Activated CD4-positive, alpha-beta T cell treated with anti-CD3 and anti-CD28 coated beads, Interleukin-2, amount 10 ng/mL, durations not matched to agents 7 days and 5 days (primary cell): Measurements from ENCODE around the gene PLCG2. TPM values are rescaled to one million over a fixed set of nuclear protein-coding genes. Genes with fewer than 3 reads are reported as not detected.
A peak's percentile ranks its signal among the peaks of the same experiment; 100 is the strongest.

Source experiments
- CTCF ChIA-PET: fragments of 350-600 bp; sonication (Branson Sonifier 250); formaldehyde crosslinking; loops from one replicate; lab custom pipeline; 2021; ENCODE audit warnings: antibody characterized with exemption; lab: Charles Lee
- POLR2A ChIA-PET: fragments of 350-600 bp; sonication (Branson Sonifier 250); formaldehyde crosslinking; loops from one replicate; lab custom pipeline; 2021; ENCODE audit warnings: antibody characterized with exemption; lab: Charles Lee
- DNase-seq: peaks from one replicate; pipeline ENCODE4 v3.0.0-alpha.2; 2020
- H3K27ac Mint-ChIP-seq: one replicate; pipeline ENCODE4 v1.8.0; 2021; ENCODE audit warnings: mild to moderate bottlenecking, moderate library complexity, mixed read lengths
- H3K27me3 Mint-ChIP-seq: one replicate; pipeline ENCODE4 v1.8.0; 2021; ENCODE audit warnings: mixed read lengths
- H3K36me3 Mint-ChIP-seq: one replicate; pipeline ENCODE4 v1.8.0; 2021; ENCODE audit warnings: low read depth, mixed read lengths
- H3K4me1 Mint-ChIP-seq: one replicate; pipeline ENCODE4 v1.8.0; 2021; ENCODE audit warnings: mixed read lengths
- H3K4me3 Mint-ChIP-seq: one replicate; pipeline ENCODE4 v1.8.0; 2021; ENCODE audit warnings: mild to moderate bottlenecking, moderate library complexity, mixed read lengths
- H3K9me3 Mint-ChIP-seq: one replicate; pipeline ENCODE4 v1.8.0; 2021; ENCODE audit warnings: mixed read lengths
- total RNA-seq, 2 experiments: library from RNA; stranded (reverse); gene quantifications; one replicate each; pipeline ENCODE4 v1.2.3, GENCODE V29; 2021

The PLCG2 gene
- total RNA-seq, 2 experiments from 2014 or later = 2.6 to 3.1 TPM

GRCh38 chr16:81883235-81883634 lies 104.1 kb downstream of the PLCG2 start:
- no peak overlapping the region for H3K27ac Mint-ChIP-seq
- H3K9me3 Mint-ChIP-seq = no peaks in the 10 kb centered on the region
- H3K4me1 Mint-ChIP-seq = no peaks in the 10 kb centered on the region
- CTCF ChIA-PET = no interaction called here
- no peak overlapping the region for H3K4me3 Mint-ChIP-seq
- no peaks in the 10 kb centered on the region for H3K27me3 Mint-ChIP-seq
- no peak for DNase-seq
- no peaks in the 10 kb centered on the region for H3K36me3 Mint-ChIP-seq
- POLR2A ChIA-PET = no interaction called here

DNA sequence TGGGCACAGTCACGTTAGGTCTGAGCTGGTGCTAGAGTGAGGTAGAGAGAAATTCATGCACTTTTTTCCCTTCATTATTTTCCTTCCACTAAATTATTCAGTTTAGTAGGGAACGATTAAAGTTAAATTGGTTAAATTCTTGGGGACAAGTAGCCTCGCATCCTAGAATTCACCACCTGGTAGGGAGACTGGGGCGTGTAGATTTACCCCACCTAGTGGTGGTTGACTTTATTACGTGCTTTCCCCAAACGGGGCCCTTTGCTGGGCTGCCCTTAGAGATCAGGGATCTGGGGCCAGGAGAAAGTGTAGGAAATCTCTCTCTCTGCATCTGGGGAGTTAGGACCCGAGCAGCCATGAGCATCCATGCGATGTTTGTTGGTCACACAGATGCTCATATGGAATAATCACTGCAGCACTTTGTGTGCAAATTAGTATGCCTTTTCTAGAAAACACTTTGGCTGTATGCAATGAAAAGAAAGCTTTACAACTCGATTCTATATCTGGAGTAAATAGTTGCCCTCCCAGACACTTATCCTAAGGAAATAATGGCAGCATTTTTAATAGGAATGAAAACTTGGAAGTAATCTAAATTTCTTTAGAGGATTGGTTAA lies 107.0 kb downstream of the PLCG2 start:
- peak; percentile 23 for DNase-seq
- H3K27me3 Mint-ChIP-seq = no peaks in the 10 kb centered on the region
- no peaks in the 10 kb centered on the region for H3K4me1 Mint-ChIP-seq
- ChIA-PET CTCF (interaction anchor here (0.6 to 1.8 kb wide), 3 partner anchors 12 to 313 kb away, joined by 3 to 4 read pairs (median 3); no protein-coding TSS in a partner anchor), POLR2A (no interaction called here)
- no peak overlapping the region for H3K27ac Mint-ChIP-seq
- H3K4me3 Mint-ChIP-seq = no peak overlapping the region
- no peaks in the 10 kb centered on the region for H3K36me3 Mint-ChIP-seq
- no peaks in the 10 kb centered on the region for H3K9me3 Mint-ChIP-seq

DNA sequence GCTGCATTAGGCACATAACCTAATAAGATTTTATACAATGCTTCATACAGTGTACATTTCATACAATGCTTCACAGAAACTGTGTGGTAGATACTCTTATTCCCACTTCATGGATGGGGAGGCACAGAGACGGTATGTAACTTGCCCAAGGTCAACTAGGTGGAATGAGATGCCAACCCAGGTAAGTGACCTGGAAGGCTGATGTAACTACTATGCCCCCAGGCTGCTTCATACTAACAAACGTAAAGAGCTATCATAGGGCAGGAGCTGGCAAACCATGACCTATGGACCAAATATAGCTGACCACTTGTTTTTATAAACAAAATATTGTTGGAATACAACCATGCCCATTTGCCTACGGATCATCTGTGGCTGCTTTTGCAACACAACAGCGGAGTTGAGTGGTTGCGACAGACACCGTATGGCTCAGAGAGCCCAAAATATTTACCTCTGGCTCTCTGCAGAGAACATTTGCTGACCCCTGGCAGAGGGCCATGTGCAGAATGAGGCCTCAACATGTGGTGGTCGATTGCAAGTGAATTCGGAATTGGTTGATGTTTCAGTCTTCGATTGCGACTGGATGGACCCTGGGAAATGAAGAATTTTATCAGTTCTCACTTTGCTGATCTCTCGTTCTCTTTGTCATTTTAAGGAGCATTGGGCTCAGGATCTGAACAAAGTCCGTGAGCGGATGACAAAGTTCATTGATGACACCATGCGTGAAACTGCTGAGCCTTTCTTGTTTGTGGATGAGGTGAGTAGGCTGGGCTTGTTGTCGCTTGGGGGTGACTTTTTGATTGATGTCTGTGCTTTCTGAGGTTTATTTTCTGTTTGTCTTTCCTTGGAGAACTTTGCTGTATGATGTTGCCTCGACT lies 109.7 kb downstream of the PLCG2 start:
- Mint-ChIP-seq H3K4me1 (no peaks in the 10 kb centered on the region), H3K27me3 (no peaks in the 10 kb centered on the region), H3K9me3 (no peaks in the 10 kb centered on the region), H3K36me3 (no peaks in the 10 kb centered on the region), H3K27ac (no peak overlapping the region), H3K4me3 (no peak overlapping the region)
- ChIA-PET CTCF (interaction anchor here (1.0 to 1.1 kb wide), 2 partner anchors 9 to 16 kb away, joined by 3 read pairs; no protein-coding TSS in a partner anchor), POLR2A (no interaction called here)
- no peak for DNase-seq

GRCh38 chr16:81891736-81892364 lies 112.8 kb downstream of the PLCG2 start:
- Mint-ChIP-seq H3K9me3 (no peaks in the 10 kb centered on the region), H3K27me3 (no peaks in the 10 kb centered on the region), H3K36me3 (no peaks in the 10 kb centered on the region), H3K27ac (no peak overlapping the region), H3K4me3 (no peak overlapping the region), H3K4me1 (no peaks in the 10 kb centered on the region)
- CTCF ChIA-PET = interaction anchor here (0.6 to 1.5 kb wide), 2 partner anchors 12 to 73 kb away, joined by 4 read pairs; no protein-coding TSS in a partner anchor
- DNase-seq = no peak
- POLR2A ChIA-PET = no interaction called here

DNA sequence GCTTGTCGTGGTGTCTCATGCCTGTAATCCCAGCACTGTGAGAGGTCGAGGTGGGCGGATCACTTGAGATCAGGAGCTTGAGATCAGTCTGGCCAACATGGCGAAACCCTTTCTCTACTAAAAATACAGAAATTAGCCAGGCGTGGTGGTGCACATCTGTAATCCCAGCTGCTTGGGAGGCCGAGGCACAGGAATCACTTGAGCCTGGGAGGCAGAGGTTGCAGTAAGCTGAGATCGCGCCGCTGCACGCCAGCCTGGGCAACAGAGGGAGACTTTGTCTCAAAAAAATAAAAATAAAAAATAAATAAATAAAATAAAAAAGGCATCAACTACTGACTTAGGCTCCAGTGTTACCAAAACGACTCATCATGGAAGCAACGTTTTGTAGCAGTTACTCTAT lies 115.5 kb downstream of the PLCG2 start:
- H3K27me3 Mint-ChIP-seq = no peaks in the 10 kb centered on the region
- H3K4me3 Mint-ChIP-seq = no peak overlapping the region
- no peaks in the 10 kb centered on the region for H3K9me3 Mint-ChIP-seq
- H3K27ac Mint-ChIP-seq = no peak overlapping the region
- CTCF ChIA-PET = no interaction called here
- POLR2A ChIA-PET = no interaction called here
- no peaks in the 10 kb centered on the region for H3K4me1 Mint-ChIP-seq
- DNase-seq = no peak
- H3K36me3 Mint-ChIP-seq = no peaks in the 10 kb centered on the region

DNA sequence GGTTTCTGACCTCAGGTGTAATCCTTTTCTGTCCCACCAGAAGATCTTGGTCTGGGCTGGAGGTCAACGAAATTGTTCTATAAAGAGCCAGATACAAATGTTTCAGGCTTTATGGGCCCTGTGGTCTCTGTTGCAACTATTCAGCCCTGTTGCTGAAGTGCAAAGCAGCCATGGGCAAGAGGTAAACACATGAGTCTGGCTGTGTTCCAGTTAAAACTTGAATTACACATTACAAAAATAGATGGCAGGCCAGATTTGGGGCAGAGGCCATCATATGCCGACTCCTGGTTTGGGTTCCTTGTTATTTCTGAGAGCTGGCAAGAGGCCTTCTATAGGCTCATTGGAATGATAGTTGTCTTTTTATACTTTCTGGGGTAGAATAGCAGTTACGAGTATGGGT lies 117.8 kb downstream of the PLCG2 start:
- Mint-ChIP-seq H3K4me3 (no peak overlapping the region), H3K4me1 (no peaks in the 10 kb centered on the region), H3K36me3 (no peaks in the 10 kb centered on the region), H3K9me3 (no peaks in the 10 kb centered on the region), H3K27me3 (no peaks in the 10 kb centered on the region), H3K27ac (no peak overlapping the region)
- DNase-seq = no peak
- CTCF ChIA-PET = no interaction called here
- POLR2A ChIA-PET = no interaction called here

- no peaks in the 10 kb centered on the region for H3K4me1 Mint-ChIP-seq
- H3K36me3 Mint-ChIP-seq = no peaks in the 10 kb centered on the region
- H3K27me3 Mint-ChIP-seq = no peaks in the 10 kb centered on the region
- DNase-seq = no peak
- ChIA-PET POLR2A (no interaction called here), CTCF (no interaction called here)
- peaks cover 5% of the 10 kb centered on the region for H3K9me3 Mint-ChIP-seq
- H3K27ac Mint-ChIP-seq = no peak overlapping the region
- no peak overlapping the region for H3K4me3 Mint-ChIP-seq
These were observed 120.5 kb downstream of the PLCG2 start for GRCh38 chr16:81899601-81900000.

DNA sequence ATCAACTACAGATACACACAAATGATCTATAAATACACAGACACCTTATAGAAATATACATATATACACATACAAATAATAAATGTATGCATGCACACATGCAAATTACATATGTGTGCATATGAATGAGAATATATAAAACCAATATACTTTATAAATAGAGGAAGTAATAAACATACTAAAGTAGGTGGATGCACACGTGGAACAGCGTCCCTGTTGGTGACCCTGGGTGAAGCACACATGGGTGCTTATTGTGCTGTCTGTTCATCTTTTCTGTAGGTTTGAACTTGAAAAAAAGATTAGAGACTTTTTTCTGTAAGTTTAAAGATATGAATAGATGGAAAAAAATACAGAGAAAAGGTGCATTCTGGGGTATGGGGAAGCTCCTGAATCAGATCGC lies 120.9 kb downstream of the PLCG2 start:
- no peaks in the 10 kb centered on the region for H3K4me1 Mint-ChIP-seq
- CTCF ChIA-PET = no interaction called here
- peaks cover 6% of the 10 kb centered on the region for H3K9me3 Mint-ChIP-seq
- no peaks in the 10 kb centered on the region for H3K27me3 Mint-ChIP-seq
- no peaks in the 10 kb centered on the region for H3K36me3 Mint-ChIP-seq
- H3K27ac Mint-ChIP-seq = no peak overlapping the region
- H3K4me3 Mint-ChIP-seq = no peak overlapping the region
- DNase-seq = no peak
- POLR2A ChIA-PET = no interaction called here

GRCh38 chr16:81900456-81900855 lies 121.4 kb downstream of the PLCG2 start:
- Mint-ChIP-seq H3K27me3 (no peaks in the 10 kb centered on the region), H3K9me3 (peaks cover 6% of the 10 kb centered on the region), H3K27ac (no peak overlapping the region), H3K36me3 (no peaks in the 10 kb centered on the region), H3K4me1 (no peaks in the 10 kb centered on the region), H3K4me3 (no peak overlapping the region)
- ChIA-PET POLR2A (no interaction called here), CTCF (interaction anchor here (0.5 kb wide), 1 partner anchor 390 kb away, joined by 3 read pairs; no protein-coding TSS in a partner anchor)
- DNase-seq = no peak

DNA sequence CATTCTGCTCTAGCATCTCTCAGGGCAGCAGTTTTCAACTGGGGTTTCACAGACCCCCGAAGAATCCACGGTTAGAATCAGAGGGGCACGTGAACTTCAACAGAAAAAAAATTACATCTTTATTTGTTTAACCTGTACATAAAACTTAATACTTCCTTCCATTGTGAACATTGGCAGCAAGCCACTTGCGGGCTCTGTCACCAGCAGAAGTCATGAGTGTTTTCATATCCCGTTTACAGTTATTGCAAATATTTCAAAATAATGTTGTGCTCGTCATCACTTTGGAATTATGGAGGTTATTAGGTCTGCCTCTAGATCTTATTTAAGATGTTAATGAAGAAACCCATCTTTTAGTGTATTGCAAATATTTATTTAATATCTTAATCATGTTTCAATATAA lies 122.4 kb downstream of the PLCG2 start:
- POLR2A ChIA-PET = interaction anchor here (1.3 kb wide), 1 partner anchor 8 kb away, joined by 3 read pairs; no protein-coding TSS in a partner anchor

GRCh38 chr16:81902025-81902424 lies 122.9 kb downstream of the PLCG2 start:
- Mint-ChIP-seq H3K4me3 (no peak overlapping the region), H3K4me1 (no peaks in the 10 kb centered on the region), H3K9me3 (peaks cover 6% of the 10 kb centered on the region), H3K36me3 (no peaks in the 10 kb centered on the region), H3K27ac (no peak overlapping the region), H3K27me3 (no peaks in the 10 kb centered on the region)
- ChIA-PET POLR2A (interaction anchor here (1.3 kb wide), 1 partner anchor 9 kb away, joined by 3 read pairs; no protein-coding TSS in a partner anchor), CTCF (no interaction called here)
- DNase-seq = no peak

More for the DNA sequence above, 122.4 kb downstream of the PLCG2 start:
- CTCF ChIA-PET = no interaction called here
- no peak for DNase-seq
- H3K36me3 Mint-ChIP-seq = no peaks in the 10 kb centered on the region
- H3K27me3 Mint-ChIP-seq = no peaks in the 10 kb centered on the region
- H3K4me3 Mint-ChIP-seq = no peak overlapping the region
- no peaks in the 10 kb centered on the region for H3K4me1 Mint-ChIP-seq
- no peak overlapping the region for H3K27ac Mint-ChIP-seq
- H3K9me3 Mint-ChIP-seq = peaks cover 6% of the 10 kb centered on the region

DNA sequence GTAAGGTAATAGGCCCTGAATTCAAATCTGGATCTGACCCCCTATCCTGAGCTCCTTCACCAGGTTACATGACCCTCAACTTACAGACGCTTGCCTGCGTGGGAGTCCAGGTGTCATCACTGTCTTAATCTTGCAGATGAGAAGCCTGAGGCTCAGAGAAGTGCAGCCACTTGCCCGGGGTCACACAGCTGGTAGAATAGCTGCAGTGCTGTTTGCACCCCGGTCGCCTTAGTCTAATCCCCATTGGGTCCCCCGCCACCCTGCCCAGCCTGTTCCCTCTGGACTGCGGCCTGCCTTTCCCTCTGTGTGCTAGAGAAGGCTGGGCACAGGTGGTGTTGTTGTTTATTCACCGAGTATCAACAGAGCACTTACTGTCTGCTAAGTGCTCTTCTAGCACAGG lies 125.2 kb downstream of the PLCG2 start:
- ChIA-PET CTCF (interaction anchor here (0.5 to 1.3 kb wide), 2 partner anchors 13 to 31 kb away, joined by 3 to 4 read pairs; no protein-coding TSS in a partner anchor), POLR2A (no interaction called here)
- no peaks in the 10 kb centered on the region for H3K27me3 Mint-ChIP-seq
- no peaks in the 10 kb centered on the region for H3K4me1 Mint-ChIP-seq
- H3K27ac Mint-ChIP-seq = no peak overlapping the region
- H3K36me3 Mint-ChIP-seq = no peaks in the 10 kb centered on the region
- no peak for DNase-seq
- H3K9me3 Mint-ChIP-seq = peaks cover 6% of the 10 kb centered on the region
- H3K4me3 Mint-ChIP-seq = no peak overlapping the region

GRCh38 chr16:81905277-81905676 lies 126.2 kb downstream of the PLCG2 start:
- H3K4me3 Mint-ChIP-seq = no peak overlapping the region
- H3K4me1 Mint-ChIP-seq = no peaks in the 10 kb centered on the region
- no peak for DNase-seq
- CTCF ChIA-PET = interaction anchor here (0.7 kb wide), 1 partner anchor 18 kb away, joined by 3 read pairs; no protein-coding TSS in a partner anchor
- POLR2A ChIA-PET = no interaction called here
- no peaks in the 10 kb centered on the region for H3K27me3 Mint-ChIP-seq
- H3K9me3 Mint-ChIP-seq = peaks cover 6% of the 10 kb centered on the region
- H3K27ac Mint-ChIP-seq = no peak overlapping the region
- H3K36me3 Mint-ChIP-seq = no peaks in the 10 kb centered on the region
